MCF 10A (cell line): ENCODE results near the gene HOXD9. TPM values are rescaled to one million over a fixed set of nuclear protein-coding genes. Genes with fewer than 3 reads are reported as not detected.

Experiments
- BruUV-seq: library from RNA; stranded (reverse); fragments of 400-500 nt; replicated peaks from 2 replicates; lab custom pipeline; 2021; lab: Mats Ljungman, UMichigan
- CTCF ChIA-PET: fragments of 300-600 bp; sonication (Branson Sonifier 250); formaldehyde crosslinking; extraction: SDS; loops from one replicate; lab custom pipeline; 2021; ENCODE audit warnings: antibody characterized with exemption, inconsistent platforms; lab: Yijun Ruan, JAX
- POLR2A ChIA-PET: fragments of 300-600, 350-650 bp; sonication (Branson Sonifier 250); formaldehyde crosslinking; extraction: SDS; loops from one replicate; lab custom pipeline; 2020; ENCODE audit warnings: antibody characterized with exemption, inconsistent platforms; lab: Yijun Ruan, JAX
- DNase-seq: peaks from one replicate; pipeline ENCODE4 v3.0.0-alpha.2; 2018; ENCODE audit not compliant: unreplicated experiment
- H3K27ac Mint-ChIP-seq: one replicate; pipeline ENCODE4 v1.8.0; 2022; ENCODE audit warnings: mild to moderate bottlenecking, low read depth, mixed read lengths; ENCODE audit not compliant: unreplicated experiment
- H3K27me3 Mint-ChIP-seq: one replicate; pipeline ENCODE4 v1.8.0; 2022; ENCODE audit warnings: mixed read lengths; ENCODE audit not compliant: insufficient read depth, unreplicated experiment
- H3K36me3 Mint-ChIP-seq: one replicate; pipeline ENCODE4 v1.8.0; 2022; ENCODE audit warnings: mild to moderate bottlenecking, moderate library complexity, mixed read lengths; ENCODE audit not compliant: insufficient read depth, unreplicated experiment
- H3K4me1 Mint-ChIP-seq: one replicate; pipeline ENCODE4 v1.8.0; 2022; ENCODE audit warnings: mixed read lengths; ENCODE audit not compliant: insufficient read depth, unreplicated experiment
- H3K4me3 Mint-ChIP-seq: one replicate; pipeline ENCODE4 v1.8.0; 2022; ENCODE audit warnings: mild to moderate bottlenecking, moderate library complexity, mixed read lengths; ENCODE audit not compliant: unreplicated experiment
- H3K9me3 Mint-ChIP-seq: one replicate; pipeline ENCODE4 v1.8.0; 2022; ENCODE audit warnings: mixed read lengths; ENCODE audit not compliant: unreplicated experiment
- intact Hi-C: fragments of 100-400 bp; cut with micrococcal nuclease; formaldehyde crosslinking; loops from 2 replicates; pipeline ENCODE4 v1.14.1; 2022
- total RNA-seq: library from RNA; stranded (reverse); gene quantifications from 2 replicates; pipeline ENCODE4 v1.2.3, GENCODE V29; 2022
- TF ChIP-seq, protein P1 (sequence below): fragments of 200-600 bp; IDR thresholded peaks from one replicate; pipeline ENCODE4 v1.8.0; 2022; ENCODE audit warnings: antibody characterized with exemption, mild to moderate bottlenecking; ENCODE audit not compliant: unreplicated experiment

HOXD9 gene
- total RNA-seq, 1 experiment from 2014 or later, result not detected

DNA sequence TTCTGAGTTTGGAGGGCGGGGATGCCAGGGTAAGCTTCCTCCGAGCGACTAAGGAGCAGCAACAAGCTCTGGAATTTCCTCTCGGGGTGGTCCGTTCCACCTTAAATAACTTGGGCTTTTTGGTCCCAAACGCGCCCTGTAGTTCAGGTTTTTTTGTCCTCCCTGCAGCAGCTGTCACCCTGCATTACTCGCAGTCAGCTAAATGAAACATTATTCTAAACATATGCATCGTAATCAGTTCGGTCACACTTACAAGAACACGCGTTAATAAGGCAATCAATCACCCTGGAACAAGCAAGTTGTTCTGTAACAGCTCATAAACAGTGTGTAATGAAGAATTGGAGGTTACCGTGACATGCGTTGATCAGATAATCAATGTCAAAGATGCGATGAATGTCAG, 47.0 kb upstream of the HOXD9 start:
- Mint-ChIP-seq H3K27me3 (peaks cover 88% of the 10 kb centered on the region), H3K27ac (no peak overlapping the region), H3K4me1 (no peaks in the 10 kb centered on the region), H3K9me3 (peaks cover 5% of the 10 kb centered on the region), H3K4me3 (no peak overlapping the region), H3K36me3 (no peaks in the 10 kb centered on the region)
- TF ChIP-seq, protein P1, sequence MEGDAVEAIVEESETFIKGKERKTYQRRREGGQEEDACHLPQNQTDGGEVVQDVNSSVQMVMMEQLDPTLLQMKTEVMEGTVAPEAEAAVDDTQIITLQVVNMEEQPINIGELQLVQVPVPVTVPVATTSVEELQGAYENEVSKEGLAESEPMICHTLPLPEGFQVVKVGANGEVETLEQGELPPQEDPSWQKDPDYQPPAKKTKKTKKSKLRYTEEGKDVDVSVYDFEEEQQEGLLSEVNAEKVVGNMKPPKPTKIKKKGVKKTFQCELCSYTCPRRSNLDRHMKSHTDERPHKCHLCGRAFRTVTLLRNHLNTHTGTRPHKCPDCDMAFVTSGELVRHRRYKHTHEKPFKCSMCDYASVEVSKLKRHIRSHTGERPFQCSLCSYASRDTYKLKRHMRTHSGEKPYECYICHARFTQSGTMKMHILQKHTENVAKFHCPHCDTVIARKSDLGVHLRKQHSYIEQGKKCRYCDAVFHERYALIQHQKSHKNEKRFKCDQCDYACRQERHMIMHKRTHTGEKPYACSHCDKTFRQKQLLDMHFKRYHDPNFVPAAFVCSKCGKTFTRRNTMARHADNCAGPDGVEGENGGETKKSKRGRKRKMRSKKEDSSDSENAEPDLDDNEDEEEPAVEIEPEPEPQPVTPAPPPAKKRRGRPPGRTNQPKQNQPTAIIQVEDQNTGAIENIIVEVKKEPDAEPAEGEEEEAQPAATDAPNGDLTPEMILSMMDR, result no peak
- no peak for DNase-seq
- ChIA-PET POLR2A (no interaction called here), CTCF (interaction anchor here (0.5 to 2.7 kb wide), 6 partner anchors 9 to 710 kb away, joined by 3 to 8 read pairs (median 4); no protein-coding TSS in a partner anchor)
- intact Hi-C loops, result no loop called here
- BruUV-seq, result no TSS peak

GRCh38 chr2:176076063-176076462, 46.5 kb upstream of the HOXD9 start:
- H3K4me1 Mint-ChIP-seq, result no peaks in the 10 kb centered on the region
- ChIA-PET CTCF (interaction anchor here (0.6 to 2.7 kb wide), 3 partner anchors 9 to 679 kb away, joined by 3 to 8 read pairs (median 4); no protein-coding TSS in a partner anchor), POLR2A (no interaction called here)
- no peaks in the 10 kb centered on the region for H3K36me3 Mint-ChIP-seq
- peaks cover 5% of the 10 kb centered on the region for H3K9me3 Mint-ChIP-seq
- H3K27me3 Mint-ChIP-seq, result peaks cover 83% of the 10 kb centered on the region
- TF ChIP-seq, protein P1, result no peak
- intact Hi-C loops, result no loop called here
- H3K27ac Mint-ChIP-seq, result no peak overlapping the region
- DNase-seq, result no peak
- no TSS peak for BruUV-seq
- no peak overlapping the region for H3K4me3 Mint-ChIP-seq

GRCh38 chr2:176076796-176077195, 45.7 kb upstream of the HOXD9 start:
- intact Hi-C loops, result no loop called here
- Mint-ChIP-seq H3K4me1 (no peaks in the 10 kb centered on the region), H3K36me3 (no peaks in the 10 kb centered on the region), H3K4me3 (no peak overlapping the region), H3K27me3 (peaks cover 76% of the 10 kb centered on the region), H3K27ac (no peak overlapping the region), H3K9me3 (peaks cover 5% of the 10 kb centered on the region)
- DNase-seq, result no peak
- ChIA-PET POLR2A (no interaction called here), CTCF (interaction anchor here (2.7 kb wide), 1 partner anchor 9 kb away, joined by 8 read pairs; no protein-coding TSS in a partner anchor)
- TF ChIP-seq, protein P1, result no peak
- BruUV-seq, result no TSS peak

GRCh38 chr2:176078541-176079284, 43.8 kb upstream of the HOXD9 start:
- no peaks in the 10 kb centered on the region for H3K4me1 Mint-ChIP-seq
- no peaks in the 10 kb centered on the region for H3K36me3 Mint-ChIP-seq
- CTCF ChIA-PET, result interaction anchor here (0.7 to 2.3 kb wide), 4 partner anchors 15 to 1082 kb away, joined by 3 to 11 read pairs (median 4); no protein-coding TSS in a partner anchor
- peaks cover 64% of the 10 kb centered on the region for H3K27me3 Mint-ChIP-seq
- TF ChIP-seq, protein P1, result no peak
- POLR2A ChIA-PET, result no interaction called here
- DNase-seq, result no peak
- peaks cover 10% of the 10 kb centered on the region for H3K9me3 Mint-ChIP-seq
- H3K4me3 Mint-ChIP-seq, result no peak overlapping the region
- no peak overlapping the region for H3K27ac Mint-ChIP-seq
- intact Hi-C loops, result no loop called here
- BruUV-seq, result no TSS peak
